Effector CD8-positive, alpha-beta T cell (primary cell): ENCODE results near the gene ATP13A3.
A peak's percentile ranks its signal among the peaks of the same experiment; 100 is the strongest.
"Not testable (repeated sequence)": the region's sequence is repeated elsewhere in the genome, so short reads cannot be mapped to it uniquely, and the experiment has no call there.

Experiments
- DNase-seq: peaks from one replicate; lab custom pipeline; 2025; lab: John Stamatoyannopoulos, UW
- total RNA-seq, 4 experiments: gene quantifications; one replicate each; lab custom pipeline; 2026; lab: John Stamatoyannopoulos, UW

The ATP13A3 gene
- total RNA-seq: 121 to 202 (median 154) reads per million in 4 experiments

DNA sequence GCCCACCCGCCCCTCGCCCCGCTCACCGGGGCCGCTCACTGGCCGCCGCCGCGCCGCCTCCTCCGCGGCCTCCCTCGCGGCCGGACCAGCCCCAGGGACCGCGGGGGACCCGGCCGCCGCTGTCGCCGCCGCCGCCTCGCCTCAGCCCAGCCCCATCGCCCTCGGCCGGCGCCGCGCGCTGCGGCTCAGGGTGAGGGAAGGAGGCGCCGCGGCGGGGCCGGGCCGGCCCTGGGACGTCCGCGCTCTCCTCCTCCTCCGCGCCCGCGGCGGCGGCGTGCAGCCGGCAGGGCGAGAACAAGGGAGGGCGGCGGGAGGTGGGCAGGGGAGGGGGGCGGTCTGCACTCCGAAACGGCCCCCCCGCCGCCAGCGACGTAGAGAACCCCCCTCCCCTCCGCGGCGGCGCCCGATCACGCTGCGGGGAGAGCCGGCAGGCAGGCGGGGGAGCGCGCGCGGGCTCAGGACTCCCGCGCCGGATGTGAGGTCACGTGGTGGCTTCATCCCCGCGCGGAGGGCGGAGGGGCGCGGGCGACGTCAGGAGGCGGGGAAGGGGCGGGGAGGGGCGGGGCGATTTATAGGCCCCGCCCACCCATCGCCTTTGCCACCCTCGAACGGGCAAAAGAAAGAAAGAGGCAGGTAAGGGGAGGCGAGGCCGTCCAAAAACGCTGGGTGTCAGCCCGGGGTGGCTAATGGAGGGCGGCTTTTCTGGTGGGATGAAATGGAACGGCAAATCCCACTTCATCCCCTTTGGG, at the start of gene ATP13A3:
ATP13A3 (minus strand) TSS at position 463 of the 749 bp plus-strand sequence. CDS start 24,812 bp downstream, outside the sequence.
- peak; percentile 81 for DNase-seq

DNA sequence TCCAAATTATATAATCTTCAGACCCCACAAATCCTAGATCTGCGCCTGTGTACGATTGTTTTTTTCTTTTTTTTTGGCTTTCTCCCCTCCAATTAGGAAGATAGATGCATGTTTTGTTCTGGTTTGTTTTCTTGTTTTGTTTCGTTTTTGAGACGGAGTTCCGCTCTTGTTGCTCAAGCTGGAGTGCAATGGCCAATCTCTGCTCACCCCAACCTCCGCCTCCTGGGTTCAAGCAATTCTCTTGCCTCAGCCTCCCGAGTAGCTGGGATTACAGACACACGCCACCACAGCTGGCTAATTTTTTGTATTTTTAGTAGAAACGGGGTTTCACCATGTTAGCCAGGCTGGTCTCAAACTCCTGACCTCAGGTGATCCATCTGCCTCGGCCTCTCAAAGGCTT, 48.4 kb upstream of the ATP13A3 start:
- not testable (repeated sequence) for DNase-seq

DNA sequence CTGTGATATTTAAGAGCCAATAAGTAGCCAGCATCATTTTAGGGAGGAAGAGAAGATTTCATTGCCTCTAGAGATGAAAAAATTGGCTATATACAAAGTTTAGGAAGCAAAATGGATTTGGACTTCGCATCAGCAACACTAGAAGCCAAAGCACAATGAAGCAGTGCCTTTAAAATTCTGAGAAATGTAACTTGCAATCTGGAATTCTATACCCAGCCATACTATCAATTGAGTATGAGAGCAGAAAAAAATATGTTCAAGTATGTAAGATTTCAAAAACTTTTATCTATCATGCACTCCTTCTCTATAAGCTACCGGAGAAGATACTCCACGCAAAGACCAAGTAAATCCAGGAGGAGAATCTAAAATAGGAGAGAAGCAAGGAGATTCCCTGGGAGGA, 47.4 kb upstream of the ATP13A3 start:
- DNase-seq: no peak

DNA sequence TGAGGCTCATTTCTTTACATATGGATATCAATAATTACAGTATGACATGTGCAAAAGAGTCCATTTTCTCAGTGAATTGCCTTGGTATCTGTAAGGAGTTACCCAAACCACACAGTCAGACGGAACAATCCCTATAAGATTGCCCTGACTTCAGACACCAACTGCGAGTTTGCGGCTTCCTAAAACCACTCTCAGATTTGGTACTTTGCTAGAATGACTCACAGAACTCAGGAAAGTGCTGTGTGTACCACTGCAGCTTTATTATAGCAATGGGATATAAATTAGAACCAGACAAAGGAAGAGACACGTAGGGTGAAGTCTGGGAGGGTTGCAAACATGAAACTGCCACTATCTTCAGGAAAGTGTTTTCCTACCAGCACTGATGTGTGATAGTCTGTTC, 45.8 kb upstream of the ATP13A3 start:
- DNase-seq: no peak

DNA sequence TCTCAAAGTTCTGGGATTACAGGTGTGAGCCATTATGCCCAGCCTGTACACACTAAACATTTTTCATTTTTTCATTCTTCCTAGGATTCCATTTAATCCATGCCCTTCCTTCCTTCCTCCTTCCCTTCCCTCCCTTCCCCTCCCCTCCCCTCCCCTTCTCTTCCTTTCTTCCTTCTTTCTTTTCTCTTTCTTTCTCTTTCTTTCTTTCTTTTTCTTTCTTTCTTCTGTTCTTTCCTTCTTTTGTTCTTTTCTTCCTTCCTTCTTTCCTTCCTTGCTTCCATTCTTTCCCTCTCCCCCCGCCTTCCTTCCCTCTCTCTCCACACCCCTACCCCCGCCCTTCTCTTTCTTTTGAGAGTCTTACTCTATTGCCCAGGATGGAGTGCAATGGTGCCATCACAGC, 40.9 kb upstream of the ATP13A3 start:
- DNase-seq: no peak

DNA sequence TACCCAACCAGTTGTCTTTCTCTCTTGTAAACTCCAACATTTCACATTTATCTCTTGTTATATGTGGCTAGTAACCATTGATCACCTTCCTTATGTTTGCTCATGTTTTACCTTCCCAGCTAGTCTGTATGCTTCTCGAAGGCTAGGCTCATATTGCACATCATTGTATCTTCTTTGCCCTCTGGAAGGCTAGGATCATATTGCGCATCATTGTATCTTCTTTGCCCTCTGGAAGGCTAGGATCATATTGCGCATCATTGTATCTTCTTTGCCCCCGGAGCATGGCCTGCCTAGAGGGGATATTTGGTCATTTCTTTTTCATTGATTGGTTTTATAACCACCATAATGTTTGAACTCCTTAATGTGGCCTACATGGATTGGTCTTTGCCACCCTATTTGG, 39.4 kb upstream of the ATP13A3 start:
- no peak for DNase-seq

DNA sequence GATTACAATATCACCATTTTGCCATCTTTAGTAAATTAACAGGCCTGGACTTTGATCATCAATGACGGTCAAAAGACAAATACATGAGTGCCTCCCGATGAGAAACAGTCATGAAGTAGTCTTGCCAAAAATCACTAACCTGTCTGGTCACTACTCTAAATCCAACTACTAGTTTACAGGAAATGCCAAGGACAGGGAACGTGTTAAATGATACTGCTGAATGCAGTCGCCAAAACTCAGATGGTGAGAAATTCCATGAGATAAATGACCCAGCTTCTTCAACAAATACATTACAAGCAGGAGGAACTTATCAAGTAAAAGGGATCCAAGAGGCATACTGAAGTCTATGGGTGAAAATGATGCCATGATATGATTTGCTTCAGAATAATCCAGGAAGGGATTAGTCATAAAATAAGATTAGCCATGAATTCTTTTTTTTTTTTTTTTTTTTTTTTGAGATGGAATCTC, 35.8 kb upstream of the ATP13A3 start:
- no peak for DNase-seq

DNA sequence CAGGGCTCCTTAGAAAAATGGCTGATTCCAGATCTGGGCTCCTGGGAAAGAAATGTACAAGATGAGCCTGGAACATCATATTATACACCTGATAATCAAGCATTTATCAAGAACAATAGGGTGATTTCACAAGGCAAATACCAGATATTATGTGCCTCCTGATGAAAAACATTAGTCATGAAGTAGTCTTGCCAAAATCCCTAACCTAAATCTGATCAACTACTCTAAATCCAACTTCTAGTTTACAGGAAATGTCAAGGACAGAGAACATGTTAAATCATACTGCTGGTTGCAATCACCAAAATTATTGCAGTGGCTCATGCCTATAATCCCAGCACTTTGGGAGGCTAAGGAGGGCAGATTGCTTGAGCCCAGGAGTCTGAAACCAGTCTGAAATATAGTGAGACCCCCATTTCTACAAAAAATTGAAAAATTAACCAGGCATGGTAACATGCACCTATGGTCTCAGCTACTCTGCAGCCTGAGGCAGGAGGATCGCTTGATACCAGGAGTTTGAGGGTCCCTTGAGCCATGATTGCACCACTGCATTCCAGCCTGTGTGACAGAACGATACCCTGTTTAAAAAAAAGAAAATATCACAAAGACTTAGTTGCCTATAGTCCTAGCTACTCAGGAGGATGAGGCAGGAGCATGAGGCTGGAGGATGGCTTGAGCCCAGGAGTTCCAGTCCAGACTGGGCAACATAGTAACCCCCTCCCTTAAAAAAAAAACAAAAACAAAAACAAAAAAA, 34.9 kb upstream of the ATP13A3 start:
- no peak for DNase-seq

DNA sequence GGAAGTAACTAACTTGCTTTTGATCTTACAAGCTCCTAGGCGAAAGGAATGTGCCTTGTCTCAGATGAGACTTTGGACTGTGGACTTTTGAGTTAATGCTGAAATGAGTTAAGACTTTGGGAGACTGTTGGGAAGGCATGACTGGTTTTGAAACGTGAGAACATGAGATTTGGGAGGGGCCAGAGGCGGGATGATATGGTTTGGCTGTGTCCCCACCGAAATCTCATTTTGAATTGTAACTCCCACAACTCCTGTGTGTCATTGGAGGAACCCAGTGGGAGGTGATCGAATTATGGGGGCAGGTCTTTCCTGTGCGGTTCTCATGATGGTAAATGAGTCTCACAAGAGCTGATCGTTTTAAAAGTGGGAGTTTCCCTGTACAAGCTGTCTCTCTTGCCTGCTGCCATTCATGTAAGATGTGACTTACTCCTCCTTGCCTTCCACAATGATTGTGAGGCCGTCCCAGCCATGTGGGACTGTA, 33.9 kb upstream of the ATP13A3 start:
- not testable (repeated sequence) for DNase-seq

DNA sequence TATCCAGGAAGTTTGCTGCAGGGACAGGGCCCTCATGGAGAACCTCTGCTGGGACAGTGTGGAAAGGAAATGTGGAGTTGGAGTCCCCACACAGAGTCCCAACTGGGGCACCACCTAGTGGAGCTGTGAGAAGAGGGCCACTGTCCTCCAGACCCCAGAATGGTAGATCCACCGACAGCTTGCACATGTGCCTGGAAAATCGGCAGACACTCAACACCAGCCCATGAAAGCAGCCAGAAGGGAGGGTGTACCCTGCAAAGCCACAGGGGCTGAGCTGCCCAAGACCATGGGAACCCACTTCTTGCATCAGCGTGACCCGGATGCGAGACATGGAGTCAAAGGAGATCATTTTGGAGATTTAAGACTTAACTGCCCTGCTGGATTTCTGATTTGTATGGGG, 33.4 kb upstream of the ATP13A3 start:
- not testable (repeated sequence) for DNase-seq

DNA sequence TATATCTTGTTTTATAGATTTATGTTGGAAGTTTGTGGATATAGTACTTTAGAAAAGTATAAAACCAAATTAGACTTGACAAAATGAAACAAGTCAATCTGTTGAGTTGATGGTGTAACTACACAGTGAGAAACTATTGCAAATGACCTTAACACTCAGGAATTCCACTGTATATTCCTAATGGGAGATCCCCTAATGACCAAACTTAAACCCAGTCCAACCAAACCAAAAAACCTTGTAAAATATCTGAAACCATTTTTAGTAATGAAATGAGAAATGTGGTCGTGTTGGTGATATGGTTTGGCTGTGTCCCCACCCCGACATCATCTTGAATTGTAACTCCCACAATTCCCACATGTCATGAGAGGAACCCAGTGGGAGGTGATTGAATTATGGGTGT, 31.9 kb upstream of the ATP13A3 start:
- no peak for DNase-seq

DNA sequence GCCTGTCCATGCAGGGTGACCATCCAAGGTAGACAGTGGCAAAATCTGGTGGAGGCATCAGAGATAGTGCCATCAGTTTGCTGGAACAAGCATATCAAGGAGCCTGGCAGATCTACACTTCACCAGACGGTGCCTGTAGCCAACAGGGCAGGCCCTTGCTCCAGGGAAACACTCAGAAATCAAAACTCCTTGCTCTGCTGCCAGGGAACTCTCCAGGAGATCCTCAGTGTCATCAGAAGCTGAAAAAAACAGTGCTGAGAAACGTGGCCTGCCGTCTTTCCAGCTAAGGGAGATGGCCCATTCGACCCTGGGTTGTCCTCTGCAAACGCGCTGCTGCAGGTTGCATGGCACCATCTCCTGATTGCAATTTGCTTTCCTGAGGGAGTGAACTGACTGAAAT, 30.5 kb upstream of the ATP13A3 start:
- DNase-seq: no peak

DNA sequence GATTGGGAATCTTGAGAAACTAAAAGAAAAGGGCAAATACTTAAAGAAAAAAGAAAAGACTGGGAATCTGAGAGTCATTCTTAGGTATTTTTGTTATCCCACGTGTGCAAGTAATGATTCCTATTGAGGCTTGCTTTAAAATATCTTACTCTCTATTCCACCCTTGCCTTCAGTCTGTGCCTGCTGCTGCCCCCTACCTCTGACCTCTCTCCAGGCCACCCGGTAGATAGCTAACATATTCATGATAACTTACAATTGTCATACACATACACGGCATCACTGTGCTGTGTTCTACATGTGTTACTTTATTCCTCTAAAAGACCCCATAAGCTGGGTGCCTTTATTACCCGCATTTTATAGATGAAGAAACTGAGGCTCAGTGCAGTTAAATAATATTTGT, 27.8 kb upstream of the ATP13A3 start:
- DNase-seq: no peak

DNA sequence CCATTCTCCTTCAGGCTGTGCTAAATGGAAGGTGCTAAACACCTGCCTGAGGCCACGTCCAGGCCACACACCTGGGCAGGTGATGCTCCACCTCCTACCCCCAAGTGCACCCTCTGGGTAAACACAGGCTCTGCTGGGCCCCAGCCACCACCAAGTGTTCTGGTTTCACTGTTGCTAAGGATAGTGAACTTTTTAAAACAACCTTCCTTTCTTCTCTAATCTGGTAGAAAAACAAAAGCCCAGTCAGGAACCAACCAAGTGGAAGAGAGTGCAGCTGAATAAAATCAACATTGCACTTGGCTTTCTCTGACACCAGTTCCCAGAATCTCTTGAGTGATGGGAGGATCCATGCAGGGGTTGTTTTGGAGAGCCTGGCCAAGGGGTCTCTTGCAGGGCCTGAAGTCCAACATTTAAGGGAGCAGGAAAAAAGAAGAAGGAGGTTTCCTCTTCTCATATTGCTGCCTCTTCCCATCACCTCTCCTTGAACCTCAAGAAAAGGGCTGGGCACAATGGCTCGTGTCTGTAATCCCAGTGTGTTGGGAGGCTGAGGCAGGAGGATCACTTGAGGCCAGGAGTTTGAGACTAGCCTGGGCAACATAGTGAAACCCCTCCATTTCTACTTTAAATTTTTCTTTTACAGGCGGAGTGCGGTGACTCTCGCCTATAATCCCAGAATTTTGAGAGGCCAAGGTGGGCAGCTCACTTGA, 26.2 kb upstream of the ATP13A3 start:
- DNase-seq: no peak

DNA sequence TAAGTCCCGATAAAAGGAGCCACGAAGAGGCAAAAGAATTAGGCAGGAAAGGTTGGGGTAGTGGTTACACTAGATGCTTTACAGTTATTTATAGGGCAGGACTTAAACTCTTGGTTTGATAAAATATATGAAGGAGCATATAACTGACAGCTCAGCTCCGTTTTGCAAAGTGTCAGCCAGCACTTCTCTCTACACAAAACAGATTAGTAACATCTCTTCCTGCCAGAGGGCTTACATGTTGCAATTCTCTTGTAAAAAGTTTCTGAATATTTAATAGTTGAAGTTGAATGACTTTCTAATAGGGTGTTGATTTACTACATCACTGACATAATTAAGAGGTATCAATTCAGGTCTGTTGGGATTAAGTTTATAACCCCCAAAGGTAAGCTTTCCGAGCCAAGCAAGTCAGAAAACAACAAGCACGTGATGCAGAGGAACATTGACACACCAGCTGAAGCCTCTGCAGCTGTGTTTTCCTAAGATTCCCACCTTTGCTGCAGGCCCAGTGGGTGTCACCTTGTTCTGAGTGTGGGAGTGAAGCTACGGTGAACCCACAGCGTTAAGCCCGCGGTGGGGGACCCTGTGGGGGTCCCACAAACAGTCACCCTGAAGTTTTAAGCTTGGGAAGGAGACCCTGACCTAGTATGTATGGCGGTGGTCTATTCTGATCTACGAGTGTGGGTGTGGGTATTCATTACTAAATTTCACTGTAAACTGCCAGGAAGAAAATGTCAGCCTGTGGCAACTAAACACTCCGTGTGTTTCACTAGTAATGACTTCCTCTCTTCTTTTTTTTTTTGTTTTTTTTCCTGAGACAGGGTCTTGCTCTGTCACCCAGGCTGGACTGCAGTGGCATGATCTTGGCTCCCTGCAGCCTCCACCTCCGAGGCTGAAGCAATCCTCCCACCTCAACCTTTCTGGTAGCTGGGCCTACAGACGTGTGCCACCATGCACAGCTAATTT, 22.0 kb upstream of the ATP13A3 start:
- no peak for DNase-seq

DNA sequence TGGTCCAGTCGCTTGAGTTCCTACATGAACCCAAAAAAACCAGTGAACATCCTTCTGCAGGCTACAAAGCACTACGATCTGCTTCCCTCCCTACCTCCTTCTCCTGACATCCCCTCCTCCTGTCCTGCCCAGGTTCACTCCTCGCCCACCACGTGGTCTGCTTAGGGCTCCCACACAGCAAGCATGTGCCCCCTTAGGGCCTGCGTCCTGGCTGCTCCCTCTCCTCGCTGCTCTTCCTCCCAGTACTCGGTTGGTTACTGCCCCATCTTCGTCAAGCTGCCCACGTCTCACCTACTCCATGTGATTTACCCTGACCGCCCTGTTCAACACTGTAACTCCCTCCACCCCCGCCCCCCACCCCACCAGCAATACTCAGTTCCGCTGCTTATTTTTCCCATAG, 20.8 kb upstream of the ATP13A3 start:
- DNase-seq: no peak

DNA sequence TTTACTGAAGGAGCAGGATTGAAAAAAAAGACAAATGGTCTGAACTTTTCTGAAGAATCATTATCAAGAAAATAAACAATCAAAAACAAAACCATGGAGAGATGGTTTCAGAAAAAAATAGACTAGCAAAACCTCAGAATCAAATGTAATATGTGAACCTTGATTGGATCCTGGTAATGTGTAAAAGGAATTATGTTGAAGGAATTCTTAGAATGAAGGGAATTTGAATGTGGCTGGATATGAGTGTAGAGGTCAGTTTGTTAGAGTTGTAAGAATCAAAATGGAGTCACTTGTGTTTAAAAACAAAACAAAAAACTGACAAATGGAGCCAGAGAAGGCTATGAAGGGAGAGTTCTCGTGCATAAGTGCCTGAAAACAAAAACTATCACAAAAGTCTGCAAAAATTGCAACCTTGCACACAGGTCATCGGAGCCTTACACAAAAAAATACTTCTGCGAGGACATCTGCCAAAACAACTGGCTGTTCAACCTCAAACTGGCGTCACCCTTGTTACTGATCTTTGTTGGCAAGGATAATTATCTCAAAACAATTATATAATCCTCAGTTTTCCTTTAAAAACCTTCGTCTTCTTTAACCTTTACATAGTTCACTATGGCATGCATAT, 19.1 kb upstream of the ATP13A3 start:
- no peak for DNase-seq

DNA sequence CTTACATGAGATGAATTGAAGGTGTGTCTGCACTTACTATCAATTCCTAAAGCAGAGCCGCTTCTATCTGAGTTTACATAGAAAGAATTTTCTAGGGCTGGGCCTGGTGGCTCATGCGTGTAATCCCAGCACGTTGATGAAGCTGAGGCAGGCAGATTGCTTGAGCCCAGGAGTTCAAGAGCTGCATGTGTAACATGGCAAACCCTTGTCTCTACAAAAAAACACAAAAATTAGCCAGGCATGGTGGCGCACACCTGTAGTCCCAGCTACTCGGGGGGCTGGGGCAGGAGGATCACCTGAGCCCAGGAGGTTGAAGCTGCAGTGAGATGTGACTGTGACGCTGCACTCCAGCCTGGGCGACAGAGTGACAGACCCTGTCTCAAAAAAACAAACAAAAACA, 18.1 kb upstream of the ATP13A3 start:
- DNase-seq: no peak

DNA sequence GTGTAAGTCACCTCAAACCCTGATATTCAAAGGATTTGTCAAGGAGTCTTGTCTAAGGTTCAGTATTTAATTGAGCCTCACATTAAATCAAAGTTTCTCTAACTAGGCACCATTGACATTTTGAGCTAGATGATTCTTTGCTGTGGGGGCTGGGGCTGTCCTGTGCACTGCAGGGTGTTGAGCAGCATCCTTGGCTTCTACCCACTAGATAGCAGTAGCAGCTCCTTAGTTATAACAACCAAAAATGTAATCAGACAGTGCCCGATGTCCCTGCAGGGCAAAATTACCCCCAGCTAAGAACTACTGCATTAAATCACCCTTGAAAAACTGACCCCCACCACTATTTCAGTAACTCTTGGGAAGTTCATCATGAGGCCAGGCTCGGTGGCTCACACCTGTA, 17.3 kb upstream of the ATP13A3 start:
- no peak for DNase-seq

DNA sequence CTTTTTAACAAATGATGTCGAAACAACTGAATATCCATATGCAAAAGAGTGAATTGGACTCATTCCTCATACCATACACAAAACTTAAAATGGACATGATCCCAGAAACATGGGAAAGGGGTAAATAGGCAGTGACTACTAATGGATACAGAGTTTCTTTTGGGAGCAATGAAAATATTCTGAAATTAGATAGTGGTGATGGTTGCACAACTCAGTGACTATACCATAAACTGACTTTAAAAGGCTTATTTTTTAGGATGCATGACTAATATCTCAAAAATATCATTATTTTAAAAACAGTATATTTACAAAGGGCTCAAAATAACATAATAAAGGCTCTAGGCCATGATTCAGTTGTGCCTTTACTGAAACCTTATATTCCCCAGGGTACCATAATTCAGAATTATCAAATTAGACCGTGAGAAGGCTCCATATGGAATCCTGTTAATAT, 16.3 kb upstream of the ATP13A3 start:
- DNase-seq: no peak

DNA sequence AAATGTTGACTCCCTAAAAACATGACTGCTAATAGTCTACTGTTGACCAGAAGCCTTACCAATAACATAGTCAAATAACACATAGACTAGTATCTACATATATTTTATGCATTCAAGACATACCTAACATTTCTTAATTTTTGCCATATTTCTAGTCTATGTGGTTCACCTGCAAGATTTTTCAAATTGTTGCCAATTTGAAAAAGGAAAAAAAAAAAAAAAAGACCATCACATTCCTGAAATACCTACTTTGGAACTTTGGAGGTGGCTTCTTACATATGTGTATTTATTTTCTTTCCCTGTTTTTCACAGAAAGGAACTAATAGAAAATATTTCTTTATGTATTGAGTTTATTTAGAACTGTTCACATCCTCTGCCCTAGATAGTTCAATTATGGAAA, 13.4 kb upstream of the ATP13A3 start:
- DNase-seq: no peak
